Chondrocyte (in vitro differentiated cells): ENCODE results near the gene SHOC2. TPM values are rescaled to one million over a fixed set of nuclear protein-coding genes. Genes with fewer than 3 reads are reported as not detected.

Experiments
- DNase-seq: peaks from one replicate; pipeline ENCODE4 v3.0.0; 2021; ENCODE audit warnings: mixed read lengths, low spot score
- H3K27ac Mint-ChIP-seq: one replicate; pipeline ENCODE4 v1.8.0; 2021; ENCODE audit warnings: mild to moderate bottlenecking, moderate library complexity, mixed read lengths; ENCODE audit not compliant: unreplicated experiment
- H3K27me3 Mint-ChIP-seq: 2 replicates; pipeline ENCODE4 v1.8.0; 2021; ENCODE audit warnings: low read depth, mixed read lengths
- H3K36me3 Mint-ChIP-seq: 2 replicates; pipeline ENCODE4 v1.8.0; 2021; ENCODE audit warnings: low read depth, mixed read lengths
- H3K4me1 Mint-ChIP-seq: 2 replicates; pipeline ENCODE4 v1.8.0; 2021; ENCODE audit warnings: low read depth, mild to moderate bottlenecking, mixed read lengths
- H3K4me3 Mint-ChIP-seq: one replicate; pipeline ENCODE4 v1.8.0; 2021; ENCODE audit warnings: mild to moderate bottlenecking, moderate library complexity, mixed read lengths; ENCODE audit not compliant: unreplicated experiment
- H3K9me3 Mint-ChIP-seq: 2 replicates; pipeline ENCODE4 v1.8.0; 2021; ENCODE audit warnings: low read depth, mixed read lengths
- CTCF ChIP-seq: fragments of 200-600 bp; sonication (generic); IDR thresholded peaks from 2 replicates; pipeline ENCODE4 v1.5.0; 2021; ENCODE audit warnings: antibody characterized with exemption, mild to moderate bottlenecking, moderate library complexity
- total RNA-seq: library from RNA; stranded (reverse); gene quantifications from 3 replicates; pipeline ENCODE4 v1.2.1, GENCODE V29; 2021

Gene SHOC2
- total RNA-seq, 1 donor from 2014 or later: 65.9 TPM

GRCh38 chr10:110980807-110981206 is 61.4 kb downstream of the SHOC2 start:
- no peak for DNase-seq
- Mint-ChIP-seq H3K27ac (no peak overlapping the region), H3K36me3 (peaks cover 4% of the 10 kb centered on the region), H3K27me3 (no peaks in the 10 kb centered on the region), H3K4me3 (no peak overlapping the region), H3K4me1 (peaks cover 31% of the 10 kb centered on the region), H3K9me3 (peaks cover 6% of the 10 kb centered on the region)
- TF ChIP-seq CTCF: no peak

- TF ChIP-seq CTCF: no peak
- Mint-ChIP-seq H3K4me3 (no peak overlapping the region), H3K36me3 (peaks cover 4% of the 10 kb centered on the region), H3K27me3 (no peaks in the 10 kb centered on the region), H3K27ac (no peak overlapping the region), H3K9me3 (peaks cover 6% of the 10 kb centered on the region), H3K4me1 (peaks cover 23% of the 10 kb centered on the region)
- DNase-seq: no peak
Observed at GRCh38 chr10:110983466-110983865, 64.1 kb downstream of the SHOC2 start.

GRCh38 chr10:110985497-110986275 is 66.3 kb downstream of the SHOC2 start:
- no peak for DNase-seq
- no peaks in the 10 kb centered on the region for H3K27me3 Mint-ChIP-seq
- no peak for TF ChIP-seq CTCF
- H3K27ac Mint-ChIP-seq: no peak overlapping the region
- H3K4me1 Mint-ChIP-seq: peaks cover 20% of the 10 kb centered on the region
- peaks cover 2% of the 10 kb centered on the region for H3K9me3 Mint-ChIP-seq
- peaks cover 6% of the 10 kb centered on the region for H3K36me3 Mint-ChIP-seq
- no peak overlapping the region for H3K4me3 Mint-ChIP-seq

- Mint-ChIP-seq H3K27me3 (no peaks in the 10 kb centered on the region), H3K4me1 (peaks cover 38% of the 10 kb centered on the region), H3K36me3 (peaks cover 3% of the 10 kb centered on the region), H3K9me3 (no peaks in the 10 kb centered on the region), H3K4me3 (no peak overlapping the region), H3K27ac (no peak overlapping the region)
- TF ChIP-seq CTCF: no peak
- no peak for DNase-seq
Observed at GRCh38 chr10:110989016-110989415, 69.6 kb downstream of the SHOC2 start.

GRCh38 chr10:110992006-110992800 is 72.8 kb downstream of the SHOC2 start:
- Mint-ChIP-seq H3K4me3 (no peak overlapping the region), H3K27ac (no peak overlapping the region), H3K27me3 (no peaks in the 10 kb centered on the region), H3K36me3 (peaks cover 3% of the 10 kb centered on the region), H3K4me1 (peaks cover 35% of the 10 kb centered on the region), H3K9me3 (no peaks in the 10 kb centered on the region)
- TF ChIP-seq CTCF: no peak
- DNase-seq: no peak
